SK-N-SH treated with all-trans-retinoic acid at 6 μM for 48 hours (cell line): Measurements from ENCODE around the gene PCBP3.

Source experiments
- ATAC-seq: fragments of 200-7000 bp; cut with Tn5 transposase; 3 replicates; pipeline ENCODE4 v1.9.1; 2020; ENCODE audit warnings: mild to moderate bottlenecking, moderate library complexity
- ARNTL ChIP-seq: fragments of 450-650 bp; formaldehyde crosslinking; IDR thresholded peaks from 2 replicates; pipeline ENCODE4 v1.5.0; 2020; ENCODE audit warnings: low read depth, mild to moderate bottlenecking, moderate library complexity, borderline replicate concordance
- BACH2 ChIP-seq: fragments of 250-450 bp; sonication (Bioruptor Pico); IDR thresholded peaks from 2 replicates; pipeline ENCODE4 v1.9.0; 2021; ENCODE audit warnings: mild to moderate bottlenecking, borderline replicate concordance
- CSDC2 ChIP-seq: fragments of 250-450 bp; sonication (Bioruptor Pico); IDR thresholded peaks from 2 replicates; pipeline ENCODE4 v1.5.0; 2020; ENCODE audit warnings: mild to moderate bottlenecking, moderate library complexity
- ESRRG ChIP-seq: fragments of 250-450 bp; sonication (Bioruptor Pico); IDR thresholded peaks from 2 replicates; pipeline ENCODE4 v1.6.1; 2021; ENCODE audit warnings: mild to moderate bottlenecking
- GLIS3 ChIP-seq: fragments of 250-450 bp; sonication (Bioruptor Pico); IDR thresholded peaks from 2 replicates; pipeline ENCODE4 v1.5.0; 2020; ENCODE audit warnings: mild to moderate bottlenecking, moderate library complexity
- ISL1 ChIP-seq: fragments of 250-450 bp; sonication (Bioruptor Pico); IDR thresholded peaks from 2 replicates; pipeline ENCODE4 v2.1.2; 2022; ENCODE audit warnings: mild to moderate bottlenecking, moderate library complexity
- OSR1 ChIP-seq: fragments of 250-450 bp; sonication (Bioruptor Pico); IDR thresholded peaks from 2 replicates; pipeline ENCODE4 v1.8.0; 2022; ENCODE audit warnings: moderate library complexity, mild to moderate bottlenecking, inconsistent platforms
- RARB ChIP-seq: fragments of 250-450 bp; sonication (Bioruptor Pico); IDR thresholded peaks from 2 replicates; pipeline ENCODE4 v1.8.0; 2021; ENCODE audit warnings: mild to moderate bottlenecking, moderate library complexity
- SNAI2 ChIP-seq: fragments of 250-450 bp; sonication (Bioruptor Pico); IDR thresholded peaks from 2 replicates; pipeline ENCODE4 v1.5.0; 2020; ENCODE audit warnings: mild to moderate bottlenecking, moderate library complexity
- TCF4 ChIP-seq: fragments of 250-450 bp; sonication (Bioruptor Pico); IDR thresholded peaks from 2 replicates; pipeline ENCODE4 v1.8.0; 2021; ENCODE audit warnings: mild to moderate bottlenecking, moderate library complexity, borderline replicate concordance
- TOX ChIP-seq: fragments of 250-450 bp; sonication (Bioruptor Pico); IDR thresholded peaks from 2 replicates; pipeline ENCODE4 v1.8.0; 2021; ENCODE audit warnings: mild to moderate bottlenecking, moderate library complexity, borderline replicate concordance
- TSHZ2 ChIP-seq: fragments of 250-450 bp; sonication (Bioruptor Pico); IDR thresholded peaks from 2 replicates; pipeline ENCODE4 v1.5.0; 2020; ENCODE audit warnings: mild to moderate bottlenecking, moderate library complexity
- ZFP3 ChIP-seq: fragments of 250-450 bp; sonication (Bioruptor Pico); IDR thresholded peaks from 2 replicates; pipeline ENCODE4 v1.5.0; 2020; ENCODE audit warnings: mild to moderate bottlenecking, moderate library complexity
- ZFP30 ChIP-seq: fragments of 450-650 bp; formaldehyde crosslinking; IDR thresholded peaks from 2 replicates; pipeline ENCODE4 v1.5.0; 2022; ENCODE audit warnings: mild to moderate bottlenecking, moderate library complexity
- ZNF565 ChIP-seq: fragments of 450-650 bp; formaldehyde crosslinking; conservative IDR thresholded peaks from 2 replicates; pipeline ENCODE4 v1.5.0; 2020; ENCODE audit warnings: low read depth, mild to moderate bottlenecking, moderate library complexity
- ZNF70 ChIP-seq: fragments of 450-650 bp; formaldehyde crosslinking; IDR thresholded peaks from 2 replicates; pipeline ENCODE4 v1.5.0; 2020; ENCODE audit warnings: mild to moderate bottlenecking, moderate library complexity
- ZNF8 ChIP-seq: fragments of 450-650 bp; formaldehyde crosslinking; IDR thresholded peaks from 2 replicates; pipeline ENCODE4 v1.5.0; 2020; ENCODE audit warnings: mild to moderate bottlenecking, moderate library complexity
- TF ChIP-seq, protein P1 (sequence below): fragments of 250-450 bp; sonication (Bioruptor Pico); IDR thresholded peaks from 2 replicates; pipeline ENCODE4 v1.5.1; 2021; ENCODE audit warnings: mild to moderate bottlenecking, moderate library complexity
- TF ChIP-seq, protein P2 (sequence below): fragments of 250-450 bp; sonication (Bioruptor Pico); IDR thresholded peaks from 2 replicates; pipeline ENCODE4 v1.5.1; 2020; ENCODE audit warnings: low read depth, mild to moderate bottlenecking, moderate library complexity
- TF ChIP-seq, protein P3 (sequence below): fragments of 250-450 bp; sonication (Bioruptor Pico); IDR thresholded peaks from 2 replicates; pipeline ENCODE4 v1.8.0; 2021; ENCODE audit warnings: low read depth, mild to moderate bottlenecking, moderate library complexity, borderline replicate concordance
- TF ChIP-seq, protein P4 (sequence below): fragments of 250-450 bp; sonication (Bioruptor Pico); IDR thresholded peaks from 2 replicates; pipeline ENCODE4 v1.8.0; 2020; ENCODE audit warnings: mild to moderate bottlenecking, moderate library complexity, borderline replicate concordance

PCBP3 gene

DNA sequence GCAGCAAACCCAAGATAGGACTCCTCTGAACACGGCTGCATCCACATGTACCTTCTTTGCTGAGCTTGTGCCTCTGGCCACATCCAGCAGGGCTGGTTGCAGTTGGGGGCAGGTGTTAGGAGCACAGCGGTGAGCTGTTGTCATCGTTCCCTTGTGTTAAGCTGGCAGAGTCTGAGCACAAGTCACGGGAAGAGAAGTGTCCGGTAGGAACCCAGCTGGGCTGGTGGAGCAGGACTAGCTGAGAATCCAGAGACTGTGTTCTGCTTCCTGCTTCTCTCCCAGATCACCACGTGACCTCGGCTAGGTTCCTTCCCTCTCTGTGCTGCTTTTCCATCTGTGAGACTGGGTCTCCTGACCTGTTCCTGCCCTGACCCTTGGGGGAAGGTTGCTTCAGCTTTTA is 105.1 kb downstream of the PCBP3 start:
- TF ChIP-seq ZFP3 (no peak), RARB (no peak), ISL1 (no peak), SNAI2 (CRISPR knock-in tag) (no peak)
- TF ChIP-seq, protein P1, sequence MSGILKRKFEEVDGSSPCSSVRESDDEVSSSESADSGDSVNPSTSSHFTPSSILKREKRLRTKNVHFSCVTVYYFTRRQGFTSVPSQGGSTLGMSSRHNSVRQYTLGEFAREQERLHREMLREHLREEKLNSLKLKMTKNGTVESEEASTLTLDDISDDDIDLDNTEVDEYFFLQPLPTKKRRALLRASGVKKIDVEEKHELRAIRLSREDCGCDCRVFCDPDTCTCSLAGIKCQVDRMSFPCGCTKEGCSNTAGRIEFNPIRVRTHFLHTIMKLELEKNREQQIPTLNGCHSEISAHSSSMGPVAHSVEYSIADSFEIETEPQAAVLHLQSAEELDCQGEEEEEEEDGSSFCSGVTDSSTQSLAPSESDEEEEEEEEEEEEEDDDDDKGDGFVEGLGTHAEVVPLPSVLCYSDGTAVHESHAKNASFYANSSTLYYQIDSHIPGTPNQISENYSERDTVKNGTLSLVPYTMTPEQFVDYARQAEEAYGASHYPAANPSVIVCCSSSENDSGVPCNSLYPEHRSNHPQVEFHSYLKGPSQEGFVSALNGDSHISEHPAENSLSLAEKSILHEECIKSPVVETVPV (CRISPR knock-in tag) = no peak
- no peak; the same call in 2 of the 3 replicates for ATAC-seq

GRCh38 chr21:45749974-45750373 is 106.4 kb downstream of the PCBP3 start:
- TF ChIP-seq GLIS3 (CRISPR knock-in tag) (no peak), ISL1 (no peak), ESRRG (no peak), TCF4 (CRISPR knock-in tag) (no peak), RARB (no peak), BACH2 (CRISPR knock-in tag) (no peak), ZNF8 (no peak), ARNTL (CRISPR knock-in tag) (no peak), TOX (CRISPR knock-in tag) (no peak), ZFP30 (no peak), ZNF70 (no peak)
- TF ChIP-seq, protein P2, sequence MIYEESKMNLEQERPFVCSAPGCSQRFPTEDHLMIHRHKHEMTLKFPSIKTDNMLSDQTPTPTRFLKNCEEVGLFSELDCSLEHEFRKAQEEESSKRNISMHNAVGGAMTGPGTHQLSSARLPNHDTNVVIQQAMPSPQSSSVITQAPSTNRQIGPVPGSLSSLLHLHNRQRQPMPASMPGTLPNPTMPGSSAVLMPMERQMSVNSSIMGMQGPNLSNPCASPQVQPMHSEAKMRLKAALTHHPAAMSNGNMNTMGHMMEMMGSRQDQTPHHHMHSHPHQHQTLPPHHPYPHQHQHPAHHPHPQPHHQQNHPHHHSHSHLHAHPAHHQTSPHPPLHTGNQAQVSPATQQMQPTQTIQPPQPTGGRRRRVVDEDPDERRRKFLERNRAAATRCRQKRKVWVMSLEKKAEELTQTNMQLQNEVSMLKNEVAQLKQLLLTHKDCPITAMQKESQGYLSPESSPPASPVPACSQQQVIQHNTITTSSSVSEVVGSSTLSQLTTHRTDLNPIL (CRISPR knock-in tag) = no peak
- TF ChIP-seq, protein P1 (CRISPR knock-in tag) = no peak
- ATAC-seq = no peak

GRCh38 chr21:45750936-45751335 is 107.4 kb downstream of the PCBP3 start:
- no peak for ATAC-seq
- no peak for TF ChIP-seq GLIS3 (CRISPR knock-in tag)
- no peak for TF ChIP-seq ISL1
- no peak for TF ChIP-seq ZNF565 (CRISPR knock-in tag)
- TF ChIP-seq, protein P1 (CRISPR knock-in tag) = no peak
- no peak for TF ChIP-seq ZNF70
- TF ChIP-seq, protein P3, sequence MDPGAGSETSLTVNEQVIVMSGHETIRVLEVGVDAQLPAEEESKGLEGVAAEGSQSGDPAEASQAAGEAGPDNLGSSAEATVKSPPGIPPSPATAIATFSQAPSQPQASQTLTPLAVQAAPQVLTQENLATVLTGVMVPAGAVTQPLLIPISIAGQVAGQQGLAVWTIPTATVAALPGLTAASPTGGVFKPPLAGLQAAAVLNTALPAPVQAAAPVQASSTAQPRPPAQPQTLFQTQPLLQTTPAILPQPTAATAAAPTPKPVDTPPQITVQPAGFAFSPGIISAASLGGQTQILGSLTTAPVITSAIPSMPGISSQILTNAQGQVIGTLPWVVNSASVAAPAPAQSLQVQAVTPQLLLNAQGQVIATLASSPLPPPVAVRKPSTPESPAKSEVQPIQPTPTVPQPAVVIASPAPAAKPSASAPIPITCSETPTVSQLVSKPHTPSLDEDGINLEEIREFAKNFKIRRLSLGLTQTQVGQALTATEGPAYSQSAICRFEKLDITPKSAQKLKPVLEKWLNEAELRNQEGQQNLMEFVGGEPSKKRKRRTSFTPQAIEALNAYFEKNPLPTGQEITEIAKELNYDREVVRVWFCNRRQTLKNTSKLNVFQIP (CRISPR knock-in tag) = no peak
- TF ChIP-seq CSDC2 (CRISPR knock-in tag) = no peak
- no peak for TF ChIP-seq BACH2 (CRISPR knock-in tag)
- no peak for TF ChIP-seq ZNF8
- TF ChIP-seq ESRRG = no peak
- no peak for TF ChIP-seq OSR1 (CRISPR knock-in tag)
- no peak for TF ChIP-seq ZFP3
- TF ChIP-seq, protein P4, sequence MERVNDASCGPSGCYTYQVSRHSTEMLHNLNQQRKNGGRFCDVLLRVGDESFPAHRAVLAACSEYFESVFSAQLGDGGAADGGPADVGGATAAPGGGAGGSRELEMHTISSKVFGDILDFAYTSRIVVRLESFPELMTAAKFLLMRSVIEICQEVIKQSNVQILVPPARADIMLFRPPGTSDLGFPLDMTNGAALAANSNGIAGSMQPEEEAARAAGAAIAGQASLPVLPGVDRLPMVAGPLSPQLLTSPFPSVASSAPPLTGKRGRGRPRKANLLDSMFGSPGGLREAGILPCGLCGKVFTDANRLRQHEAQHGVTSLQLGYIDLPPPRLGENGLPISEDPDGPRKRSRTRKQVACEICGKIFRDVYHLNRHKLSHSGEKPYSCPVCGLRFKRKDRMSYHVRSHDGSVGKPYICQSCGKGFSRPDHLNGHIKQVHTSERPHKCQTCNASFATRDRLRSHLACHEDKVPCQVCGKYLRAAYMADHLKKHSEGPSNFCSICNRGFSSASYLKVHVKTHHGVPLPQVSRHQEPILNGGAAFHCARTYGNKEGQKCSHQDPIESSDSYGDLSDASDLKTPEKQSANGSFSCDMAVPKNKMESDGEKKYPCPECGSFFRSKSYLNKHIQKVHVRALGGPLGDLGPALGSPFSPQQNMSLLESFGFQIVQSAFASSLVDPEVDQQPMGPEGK = no peak
- TF ChIP-seq TSHZ2 (CRISPR knock-in tag) = no peak
- TF ChIP-seq SNAI2 (CRISPR knock-in tag) = no peak
